Activated CD8-positive, alpha-beta memory T cell treated with anti-CD3 and anti-CD28 coated beads for 36 hours (primary cell): ENCODE data around the gene FBLN5. TPM values are rescaled to one million over a fixed set of nuclear protein-coding genes. Genes with fewer than 3 reads are reported as not detected.

Experiments
- total RNA-seq, 2 experiments: library from RNA; stranded (reverse); gene quantifications; one replicate each; pipeline ENCODE4 v1.2.3, GENCODE V29; 2021

FBLN5 gene
- total RNA-seq, 2 experiments from 2014 or later: 0.51 to 0.84 TPM

Other genes with a start within 250 kb of the FBLN5 start
- gene CATSPERB, start 215.6 kb downstream of the FBLN5 start, total RNA-seq: not detected
- gene TC2N, start 80.2 kb downstream of the FBLN5 start, total RNA-seq: 10 to 100 TPM; 14.6 to 18.5 TPM
- 10 to 100 TPM; 43.9 to 44.4 TPM for gene TRIP11, start 92.4 kb upstream of the FBLN5 start, total RNA-seq
- 10 to 100 TPM; 28.6 to 32.8 TPM for gene ATXN3, start 158.9 kb upstream of the FBLN5 start, total RNA-seq
- 100 to 1,000 TPM in 1 of 2 experiments, 10 to 100 TPM in 1; 99.9 to 109 TPM for gene NDUFB1, start 174.0 kb upstream of the FBLN5 start, total RNA-seq
- 100 to 1,000 TPM; 131 to 143 TPM for gene CPSF2, start 174.3 kb upstream of the FBLN5 start, total RNA-seq